ENCODE measurements around the gene NDUFAF8.

NDUFAF8 gene

GRCh38 chr17:81237591-81238489 is 1.3 kb upstream of the NDUFAF8 start:
- FAIRE-seq (no peak), DNase-seq (ENCODE audit: insufficient read length, low spot score) (no peak)

DNA sequence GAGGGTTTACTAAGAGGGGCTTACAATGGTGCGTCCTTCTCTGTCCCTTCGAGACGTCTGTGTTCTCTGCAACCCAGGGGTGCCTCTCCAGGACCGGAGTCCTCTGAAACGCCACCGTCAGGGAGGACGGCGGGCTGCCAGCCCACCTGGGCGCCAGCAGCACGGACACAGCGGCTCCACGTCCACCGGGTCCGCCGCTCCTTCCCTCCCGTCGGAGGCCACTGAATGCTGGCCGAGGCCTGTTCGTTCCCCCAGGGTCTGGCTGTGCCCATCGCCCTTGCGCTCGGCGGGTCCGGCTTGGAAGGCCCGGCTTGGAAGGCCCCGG is 666 bp upstream of the NDUFAF8 start:
- no peak for DNase-seq (ENCODE audit: insufficient read length, low spot score)
- FAIRE-seq = no peak

GRCh38 chr17:81239714-81240555 is 817 bp downstream of the NDUFAF8 start:
- DNase-seq (ENCODE audit: insufficient read length, low spot score) (peak; percentile 58), FAIRE-seq (peak; percentile 78)

- no peak for FAIRE-seq
These were observed 1.6 kb downstream of the NDUFAF8 start for GRCh38 chr17:81240761-81241160.

DNA sequence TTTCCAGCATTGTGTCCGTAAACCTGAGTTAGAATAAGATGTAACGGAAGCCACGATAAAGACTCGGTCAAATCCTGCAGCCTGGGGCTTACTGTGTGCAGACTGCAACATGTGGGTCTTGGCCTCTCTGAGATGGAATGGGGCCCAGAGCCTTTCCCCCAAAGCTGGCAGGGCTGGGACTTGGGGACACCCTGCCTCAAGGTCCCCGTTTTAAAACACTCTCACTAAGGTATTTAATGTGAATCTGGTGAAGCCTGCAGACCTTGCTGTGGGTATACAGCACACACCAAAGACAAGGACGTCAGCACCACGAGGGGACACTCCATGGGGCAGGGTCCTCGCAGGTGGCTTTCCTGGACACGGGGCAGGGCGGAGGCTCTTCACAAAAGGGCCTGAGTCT is 2.1 kb downstream of the NDUFAF8 start:
- no peak for FAIRE-seq
- no peak for DNase-seq (ENCODE audit: insufficient read length, low spot score)

More at GRCh38 chr17:81240761-81241160, 1.6 kb downstream of the NDUFAF8 start:
- DNase-seq (ENCODE audit: insufficient read length, low spot score) = no peak

GRCh38 chr17:81241648-81242420 is 2.7 kb downstream of the NDUFAF8 start:
- FAIRE-seq = no peak
- DNase-seq (ENCODE audit: insufficient read length, low spot score) = peak; percentile 71

- FAIRE-seq = no peak
- no peak for DNase-seq (ENCODE audit: insufficient read length, low spot score)
These were observed 3.6 kb downstream of the NDUFAF8 start for GRCh38 chr17:81242421-81243332.

GRCh38 chr17:81243333-81243664 is 4.2 kb downstream of the NDUFAF8 start:
- DNase-seq (ENCODE audit: insufficient read length, low spot score) = no peak
- FAIRE-seq = no peak

DNA sequence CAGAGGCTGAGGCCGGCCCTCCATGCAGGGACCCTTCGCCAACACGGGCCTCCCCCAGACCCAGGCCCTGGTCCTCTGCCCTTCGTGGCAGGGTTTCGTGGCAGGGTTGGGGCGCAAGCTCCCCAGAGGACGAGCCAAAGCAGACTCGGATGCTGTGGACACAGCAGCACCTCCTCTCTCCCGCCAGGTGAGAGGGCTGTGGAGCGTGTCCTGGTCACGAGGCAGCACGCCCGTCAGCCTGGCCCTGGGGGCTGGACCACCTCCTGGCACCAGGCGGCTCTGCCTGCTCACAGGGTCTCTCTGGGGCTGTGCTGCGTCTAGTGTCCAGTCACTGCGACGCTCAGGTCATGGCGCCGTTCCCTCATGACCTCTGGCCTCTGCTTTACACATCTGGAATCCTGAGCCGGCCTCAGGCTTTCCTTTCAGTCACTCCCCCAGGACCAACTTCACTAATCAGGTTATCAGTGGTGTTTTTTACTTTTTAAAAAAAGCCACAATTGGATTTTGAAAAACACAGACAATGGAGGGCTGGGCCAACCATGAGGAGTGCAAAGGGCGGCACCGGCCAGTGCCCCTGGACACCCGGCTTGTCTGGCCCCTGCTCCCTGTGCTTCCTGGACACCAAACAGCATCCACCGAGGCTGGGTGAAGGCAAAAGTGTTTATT is 5.4 kb downstream of the NDUFAF8 start:
- DNase-seq (ENCODE audit: insufficient read length, low spot score) = no peak
- FAIRE-seq = no peak

GRCh38 chr17:81245024-81245664 is 6.0 kb downstream of the NDUFAF8 start:
- FAIRE-seq = peak; percentile 55
- DNase-seq (ENCODE audit: insufficient read length, low spot score) = no peak

GRCh38 chr17:81245665-81246342 is 6.7 kb downstream of the NDUFAF8 start:
- DNase-seq (ENCODE audit: insufficient read length, low spot score) (no peak), FAIRE-seq (no peak)

- no peak for DNase-seq (ENCODE audit: insufficient read length, low spot score)
These were observed 7.2 kb downstream of the NDUFAF8 start for GRCh38 chr17:81246343-81246670.

DNA sequence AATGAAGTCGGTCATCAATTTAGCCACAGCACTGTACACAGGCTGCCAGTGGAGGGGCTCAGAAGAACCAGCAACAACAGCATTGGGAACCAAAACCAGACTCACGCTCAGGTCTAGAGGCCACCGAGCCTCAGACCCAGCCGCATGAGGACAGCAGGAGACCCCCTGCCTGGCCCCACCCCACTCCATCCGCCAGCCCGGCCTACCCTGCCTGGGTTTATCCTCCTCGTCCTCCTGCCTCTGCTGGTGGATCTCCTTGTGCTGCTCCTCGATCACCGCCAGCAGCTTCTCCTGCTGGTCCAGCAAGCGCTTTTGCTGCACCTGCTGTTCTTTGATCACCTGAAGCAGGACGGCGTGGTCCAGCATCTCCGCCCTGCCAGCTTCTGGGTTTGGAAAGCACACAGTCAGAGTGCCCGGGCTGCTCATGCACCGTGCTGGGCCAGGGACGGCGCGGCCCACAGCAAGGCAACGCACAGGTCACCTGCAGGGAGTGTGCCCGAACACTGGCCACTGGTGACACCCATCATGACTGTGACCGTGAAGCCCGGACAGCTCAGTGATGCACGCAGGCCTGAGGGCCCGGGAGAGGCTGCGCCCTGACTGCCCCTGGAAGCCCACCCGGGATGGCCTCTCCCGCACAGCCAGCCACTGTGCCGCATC is 7.7 kb downstream of the NDUFAF8 start:
- DNase-seq (ENCODE audit: insufficient read length, low spot score) (no peak), FAIRE-seq (no peak)

More at GRCh38 chr17:81246343-81246670, 7.2 kb downstream of the NDUFAF8 start:
- FAIRE-seq = no peak

- no peak for DNase-seq (ENCODE audit: insufficient read length, low spot score)
- FAIRE-seq = no peak
These were observed 8.3 kb downstream of the NDUFAF8 start for GRCh38 chr17:81247339-81247990.

GRCh38 chr17:81248649-81249048 is 9.5 kb downstream of the NDUFAF8 start:
- DNase-seq (ENCODE audit: insufficient read length, low spot score) (no peak), FAIRE-seq (no peak)

DNA sequence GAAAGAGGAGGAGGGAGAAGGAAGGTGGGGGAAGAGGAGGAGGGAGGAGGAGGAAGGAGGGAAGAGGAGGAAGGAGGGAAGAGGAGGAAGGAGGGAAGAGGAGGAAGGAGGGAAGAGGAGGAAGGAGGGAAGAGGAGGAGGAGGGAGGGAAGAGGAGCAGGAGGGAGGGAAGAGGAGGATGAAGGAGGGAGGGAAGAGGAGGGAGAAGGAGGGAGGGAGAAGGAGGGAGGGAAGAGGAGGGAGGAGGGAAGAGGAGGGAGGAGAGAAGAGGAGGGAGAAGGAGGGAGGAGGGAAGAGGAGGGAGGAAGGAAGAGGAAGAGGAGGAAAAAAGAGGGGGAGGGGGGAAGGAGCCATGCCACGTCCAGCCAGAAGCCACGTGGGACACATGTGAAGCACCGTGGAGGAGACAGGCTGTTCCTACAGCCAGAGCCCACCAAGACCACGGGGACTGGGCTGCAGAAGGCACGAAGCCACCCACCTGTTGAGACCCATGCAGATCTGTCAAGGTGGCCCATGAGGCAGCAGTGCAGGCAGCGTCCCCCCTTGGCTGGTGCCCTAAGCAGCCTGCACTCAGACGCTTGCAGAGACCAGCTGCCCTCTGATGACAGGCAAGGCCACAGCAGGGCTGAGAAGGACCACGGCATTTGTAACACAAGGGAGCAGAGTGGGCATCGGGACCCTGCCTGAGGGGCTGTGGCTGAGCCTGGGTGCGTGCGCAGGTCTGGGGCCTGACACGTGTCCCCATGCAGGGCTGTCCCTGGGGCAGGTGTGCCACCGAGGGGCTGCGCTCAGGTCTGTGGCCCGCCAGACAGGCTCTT is 10.3 kb downstream of the NDUFAF8 start:
- no peak for DNase-seq (ENCODE audit: insufficient read length, low spot score)
- FAIRE-seq = no peak
